GM19099 (cell line): ENCODE results near the gene SBSN.

Source experiments
- POLR2A ChIP-seq: IDR thresholded peaks from 3 replicates; pipeline ENCODE4 v1.6.1; 2011; ENCODE audit warnings: low read depth; ENCODE audit not compliant: insufficient read length; ENCODE audit errors: extremely low read depth

SBSN gene

DNA sequence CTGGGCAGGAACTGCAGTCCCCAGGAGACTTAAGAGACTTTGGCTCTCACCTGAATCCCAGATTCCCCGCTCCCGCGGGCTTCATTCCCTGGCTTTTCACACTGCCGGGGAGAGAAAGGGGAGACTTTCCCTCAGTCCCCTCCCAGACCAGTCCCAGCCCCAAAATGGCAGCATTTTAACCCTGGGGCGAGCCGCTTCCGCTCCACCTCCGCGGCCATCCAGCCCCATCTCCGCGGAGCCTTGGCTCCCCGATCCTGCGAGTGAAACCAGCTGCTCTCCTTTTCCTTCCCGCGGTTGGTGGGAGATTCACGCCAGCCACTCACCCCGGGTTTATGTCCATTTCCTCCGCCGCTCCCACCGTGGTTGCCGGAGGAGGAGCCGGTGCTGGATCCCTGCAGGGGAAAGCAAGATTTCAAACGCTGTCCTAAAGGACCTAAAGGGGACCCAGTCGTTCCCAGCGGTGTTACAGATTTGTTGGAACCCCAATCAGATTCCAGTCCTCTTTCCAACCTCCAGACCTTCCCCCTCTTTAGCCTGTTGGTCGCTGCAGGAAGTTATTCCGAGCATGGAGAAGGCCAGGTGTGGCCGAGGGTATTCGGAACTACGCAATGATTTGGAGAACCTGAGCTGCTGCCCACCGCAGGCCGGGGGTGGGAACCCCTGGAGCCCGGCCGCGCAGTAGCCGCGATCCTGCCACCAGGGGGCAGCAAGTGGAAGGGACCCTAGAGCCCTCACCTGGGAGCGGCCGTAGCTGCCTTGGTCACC, 18.1 kb downstream of the SBSN start:
- TF ChIP-seq POLR2A, result no peak

GRCh38 chr19:35509018-35509652, 19.0 kb downstream of the SBSN start:
- TF ChIP-seq POLR2A, result no peak

GRCh38 chr19:35508129-35508528, 20.0 kb downstream of the SBSN start:
- TF ChIP-seq POLR2A, result no peak

DNA sequence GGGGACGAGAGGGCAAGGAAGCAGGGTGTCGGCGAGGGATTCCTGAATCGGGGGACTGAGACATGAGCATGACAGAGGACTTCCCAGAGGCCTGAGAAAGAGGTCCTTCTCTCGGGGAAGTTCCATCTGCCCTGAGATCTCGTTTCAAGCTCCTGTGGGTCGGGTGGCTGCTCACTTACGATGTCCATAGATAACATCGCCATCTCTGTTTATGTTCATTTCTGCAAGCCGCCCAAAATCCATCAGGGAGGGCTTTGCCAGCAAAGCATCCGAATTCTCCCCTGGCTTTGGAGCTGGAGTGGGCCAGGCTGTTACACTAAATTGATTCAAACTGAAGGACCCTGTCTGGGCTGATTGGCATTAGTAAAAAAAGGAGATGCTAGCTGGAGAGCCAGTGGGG, 20.6 kb downstream of the SBSN start:
- no peak for TF ChIP-seq POLR2A

- no peak for TF ChIP-seq POLR2A
These were observed 22.1 kb downstream of the SBSN start for GRCh38 chr19:35506011-35506410.

- no peak for TF ChIP-seq POLR2A
These were observed 25.4 kb downstream of the SBSN start for GRCh38 chr19:35502751-35503150.

GRCh38 chr19:35501684-35502083, 26.4 kb downstream of the SBSN start:
- TF ChIP-seq POLR2A, result no peak

GRCh38 chr19:35500611-35501010, 27.5 kb downstream of the SBSN start:
- TF ChIP-seq POLR2A, result no peak

- no peak for TF ChIP-seq POLR2A
These were observed 29.1 kb downstream of the SBSN start for GRCh38 chr19:35498984-35499527.

- no peak for TF ChIP-seq POLR2A
These were observed 29.9 kb downstream of the SBSN start for GRCh38 chr19:35498220-35498619.

GRCh38 chr19:35497406-35497805, 30.7 kb downstream of the SBSN start:
- no peak for TF ChIP-seq POLR2A

GRCh38 chr19:35495107-35496064, 32.7 kb downstream of the SBSN start:
- no peak for TF ChIP-seq POLR2A

GRCh38 chr19:35493971-35494370, 34.1 kb downstream of the SBSN start:
- TF ChIP-seq POLR2A, result no peak

- TF ChIP-seq POLR2A, result no peak
These were observed 36.2 kb downstream of the SBSN start for GRCh38 chr19:35491836-35492360.

DNA sequence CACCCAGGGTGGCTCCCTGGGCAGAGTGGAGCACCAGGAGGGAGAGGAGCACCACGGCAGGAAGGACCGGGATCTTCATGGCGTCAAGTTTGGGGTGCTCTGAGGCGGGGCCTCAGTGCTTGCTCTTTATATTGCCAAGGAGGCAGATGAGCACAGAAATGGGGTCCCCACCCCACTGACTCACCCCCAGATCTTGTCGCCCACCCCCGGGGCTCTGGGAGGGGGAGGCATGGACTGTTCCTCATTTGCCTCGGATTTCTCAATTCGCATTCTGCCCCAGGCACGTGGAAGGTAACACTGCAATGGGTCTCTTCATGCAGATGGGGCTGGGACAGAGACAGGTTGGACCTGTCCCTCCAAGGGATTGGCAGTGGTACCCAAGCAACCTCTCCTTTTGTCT, 37.7 kb downstream of the SBSN start, which contains the start of gene KRTDAP:
Gene KRTDAP, minus strand, starts transcription at position 101 of the 400 bp plus-strand sequence. Its CDS starts 22 bp downstream, at position 79.
- no peak for TF ChIP-seq POLR2A
